Hematopoietic multipotent progenitor cell treated with erythropoietin and hydrocortisone succinate and interleukin-3 and kit ligand, for 6 days (in vitro differentiated cells): ENCODE results near the gene ZNF821.
"Not testable (repeated sequence)": the region's sequence is repeated elsewhere in the genome, so short reads cannot be mapped to it uniquely, and the experiment has no call there.

Experiments
- DNase-seq: peaks from one replicate; pipeline ENCODE4 v3.0.0-alpha.2; 2015

The ZNF821 gene

DNA sequence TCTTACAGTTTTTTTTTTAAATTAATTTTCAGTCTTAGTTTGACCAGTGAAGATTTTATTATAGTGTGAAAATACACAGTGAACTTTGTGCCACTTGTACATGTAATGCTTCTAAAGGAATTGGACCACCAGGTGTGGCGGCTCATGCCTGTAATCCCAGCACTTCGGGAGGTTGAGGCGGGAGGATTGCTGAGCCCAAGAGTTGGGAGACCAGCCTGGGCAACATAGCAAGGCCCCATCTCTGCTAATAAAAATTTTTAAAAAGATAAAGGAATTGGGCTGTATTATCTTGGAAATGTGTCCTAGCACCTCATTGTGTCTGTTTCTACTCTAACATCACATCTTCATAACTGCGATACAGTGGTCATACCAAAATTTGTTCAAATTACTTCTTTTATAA, 15.2 kb upstream of the ZNF821 start:
- no peak for DNase-seq

DNA sequence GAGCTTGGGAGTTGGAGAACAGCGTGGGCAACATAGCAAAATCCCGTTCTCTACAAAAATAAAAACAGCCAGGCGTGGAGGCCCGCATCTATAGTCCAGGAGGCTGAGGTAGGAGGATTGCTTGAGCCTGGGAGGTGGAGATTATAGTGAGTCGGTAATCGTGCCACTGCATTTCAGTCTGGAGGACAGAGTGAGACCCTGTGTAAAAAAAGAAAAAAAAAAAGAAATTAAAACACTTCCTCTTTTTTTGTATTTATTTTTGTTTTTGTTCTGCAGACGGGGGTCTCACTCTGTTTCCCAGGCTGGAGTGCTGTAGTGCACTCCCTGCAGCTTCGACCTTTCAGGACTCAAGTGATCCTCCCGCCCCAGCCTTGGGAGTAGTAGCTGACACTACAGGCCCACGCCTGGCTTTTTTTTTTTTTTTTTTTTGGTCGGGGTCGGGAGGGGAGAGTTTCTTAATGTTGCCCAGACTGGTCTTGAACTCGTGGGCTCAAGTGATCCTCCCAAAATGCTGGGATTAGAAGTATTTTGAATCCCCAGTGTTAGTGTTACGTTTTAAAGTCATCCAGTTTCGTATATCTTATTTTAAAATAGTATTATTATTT, 12.9 kb upstream of the ZNF821 start:
- DNase-seq, result peak; percentile 10

DNA sequence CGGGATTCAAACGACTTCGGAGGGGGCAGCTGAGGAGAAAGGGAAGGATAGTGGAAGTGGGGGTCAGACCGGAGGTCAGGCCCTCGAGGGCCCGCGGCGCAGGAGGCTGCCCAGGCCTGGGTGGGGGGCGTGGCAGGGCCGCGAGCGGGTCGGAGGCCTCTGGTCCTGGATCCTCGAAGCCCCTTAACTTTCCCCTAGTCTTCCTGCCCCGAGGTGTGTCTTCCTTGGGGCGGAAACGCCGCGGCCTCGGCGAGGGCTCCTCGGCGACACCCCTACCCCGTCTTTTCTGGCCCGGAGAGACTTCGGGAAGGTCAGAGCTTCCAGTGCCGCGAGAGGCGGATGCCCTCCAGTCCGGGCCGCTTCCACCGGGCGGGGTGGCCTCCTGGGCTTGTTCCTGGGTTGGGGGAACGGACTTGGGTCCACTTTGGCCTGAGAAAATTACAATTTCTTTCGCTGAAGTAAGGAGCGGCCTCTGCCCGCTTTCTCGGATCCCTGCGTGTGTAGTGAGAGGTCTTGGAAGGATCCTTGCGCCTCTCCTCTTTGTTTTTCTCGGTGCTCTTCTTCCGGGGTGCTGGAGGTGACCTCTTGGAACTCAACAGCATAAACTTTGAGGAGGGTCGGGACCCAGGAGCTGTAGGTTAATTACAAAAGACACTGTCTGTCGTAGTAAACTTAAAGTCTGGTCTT, 11.8 kb upstream of the ZNF821 start:
- DNase-seq, result peak; percentile 72

DNA sequence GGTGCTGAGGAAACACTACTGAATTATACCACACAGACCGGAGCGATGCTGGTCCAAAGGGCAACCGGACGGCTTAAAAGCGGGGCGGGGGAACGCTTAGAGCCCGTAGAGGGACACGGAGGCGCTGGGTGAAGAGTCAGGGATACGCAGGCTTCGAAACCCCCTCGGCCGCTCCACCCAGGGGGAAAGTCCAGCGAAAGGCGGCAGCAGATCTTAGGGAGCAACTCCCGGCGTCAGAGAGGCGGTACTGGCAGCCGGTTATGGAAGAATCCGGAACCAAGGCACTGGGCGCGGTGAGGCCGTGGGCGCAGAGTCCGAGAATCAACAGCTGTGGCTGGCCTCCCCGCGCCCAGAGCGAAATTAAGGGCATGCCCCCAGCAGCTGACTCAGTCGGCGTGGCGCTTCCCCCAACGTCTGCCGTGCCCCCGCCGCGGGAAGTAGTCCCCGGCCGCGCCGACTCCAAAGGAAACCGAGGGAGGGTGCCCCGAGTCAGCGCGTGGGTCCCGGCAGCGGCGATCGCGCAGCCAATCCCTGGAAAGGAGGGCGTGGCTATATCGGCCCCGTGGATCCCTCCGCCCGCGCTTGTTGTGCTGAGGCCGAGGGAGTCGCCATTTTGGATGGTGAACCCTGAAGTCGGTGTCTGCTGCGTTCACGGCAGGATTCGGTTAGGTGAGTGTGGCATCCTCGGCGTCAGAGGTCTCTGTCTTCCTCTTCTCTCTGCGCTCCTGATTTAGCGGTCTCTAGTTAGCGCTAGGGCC, 11.1 kb upstream of the ZNF821 start, which contains the start of gene IST1:
IST1 (plus strand) TSS at position 611 of the 758 bp plus-strand sequence. CDS start 20,110 bp downstream, outside the sequence.
- DNase-seq, result peak; percentile 99

DNA sequence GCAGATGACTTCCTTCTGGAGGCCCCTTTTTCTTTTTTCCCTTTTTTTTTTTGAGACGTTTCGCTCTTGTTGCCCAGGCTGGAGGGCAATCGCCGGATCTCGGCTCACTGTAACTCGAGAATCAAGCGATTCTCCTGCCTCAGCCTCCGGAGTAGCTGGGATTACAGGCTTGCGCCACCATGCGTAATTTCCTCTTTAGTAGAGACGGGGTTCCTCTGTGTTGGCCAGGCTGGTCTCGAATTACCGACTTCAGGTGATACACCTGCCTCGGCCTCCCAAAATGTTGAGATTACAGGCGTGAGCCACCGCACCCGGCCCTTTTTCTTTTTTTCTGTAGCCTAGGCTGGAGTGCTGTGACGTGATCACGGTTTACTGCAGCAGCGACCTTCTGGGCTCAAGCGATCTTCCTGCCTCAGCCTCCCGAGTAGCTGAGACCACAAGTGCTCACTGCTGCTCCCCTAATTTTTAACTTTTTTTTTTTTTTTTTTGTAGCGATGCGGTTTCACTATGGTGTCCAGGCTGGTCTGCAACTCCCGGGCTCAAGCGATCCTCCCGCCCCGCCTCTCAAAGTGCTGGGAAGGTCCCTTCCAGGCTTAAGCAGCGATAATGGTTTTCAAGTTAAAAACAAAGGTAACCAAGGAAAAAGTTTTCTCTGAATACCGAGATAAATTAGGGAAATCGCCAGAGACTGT, 10.4 kb upstream of the ZNF821 start:
- DNase-seq, result peak; percentile 61

DNA sequence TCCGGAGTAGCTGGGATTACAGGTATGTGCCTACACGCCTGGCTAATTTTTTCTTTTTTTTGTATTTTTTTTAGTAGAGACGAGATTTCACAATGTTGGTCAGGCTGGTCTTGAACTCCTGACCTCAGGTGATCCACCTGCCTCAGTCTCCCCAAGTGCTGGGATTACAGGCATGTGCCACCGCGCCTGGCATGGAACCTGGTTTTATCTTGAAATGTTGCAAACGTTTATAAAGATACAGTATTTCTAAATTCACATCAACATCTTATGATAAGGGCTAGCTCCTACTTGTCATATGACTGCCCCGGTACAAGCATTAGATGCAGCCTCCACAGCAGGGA, 9.9 kb upstream of the ZNF821 start:
- DNase-seq, result no peak

DNA sequence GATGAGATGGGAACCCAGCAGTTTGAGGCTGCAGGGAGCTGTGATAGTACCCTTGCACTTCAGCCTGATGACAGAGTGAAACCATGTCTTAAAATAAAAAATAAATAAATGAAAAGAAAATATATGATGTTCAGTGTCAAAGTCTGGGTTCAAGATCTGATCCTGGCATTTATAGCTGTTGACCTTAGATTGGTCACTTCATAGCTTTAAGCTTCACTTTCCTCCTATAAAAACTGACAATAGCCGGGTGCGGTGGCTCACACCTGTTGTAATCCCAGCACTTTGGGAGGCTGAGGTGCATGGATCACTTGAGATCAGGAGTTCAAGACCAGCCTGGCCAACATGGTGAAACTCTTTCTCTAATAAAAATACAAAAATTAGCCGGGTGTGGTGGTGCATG, 5.2 kb upstream of the ZNF821 start:
- DNase-seq, result no peak

DNA sequence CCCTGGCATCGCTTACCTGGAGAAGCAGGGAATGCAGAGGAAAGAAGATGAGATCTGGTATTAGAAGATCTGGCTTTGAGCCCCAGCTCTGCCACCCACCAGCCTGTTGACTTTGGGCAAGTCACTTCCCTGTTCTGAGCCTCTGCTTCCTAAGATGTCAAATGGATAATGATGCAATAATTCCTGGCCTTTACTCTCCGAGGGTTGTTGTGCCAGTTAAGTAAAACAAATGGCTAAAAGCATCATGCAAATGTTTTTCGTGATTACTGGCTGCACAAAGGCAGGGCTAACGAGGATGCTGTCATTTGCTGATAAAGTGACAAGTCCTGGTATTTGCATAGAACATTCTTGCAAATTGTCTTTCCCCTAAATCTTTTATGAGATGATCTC, 1.3 kb upstream of the ZNF821 start:
- DNase-seq, result peak; percentile 29

DNA sequence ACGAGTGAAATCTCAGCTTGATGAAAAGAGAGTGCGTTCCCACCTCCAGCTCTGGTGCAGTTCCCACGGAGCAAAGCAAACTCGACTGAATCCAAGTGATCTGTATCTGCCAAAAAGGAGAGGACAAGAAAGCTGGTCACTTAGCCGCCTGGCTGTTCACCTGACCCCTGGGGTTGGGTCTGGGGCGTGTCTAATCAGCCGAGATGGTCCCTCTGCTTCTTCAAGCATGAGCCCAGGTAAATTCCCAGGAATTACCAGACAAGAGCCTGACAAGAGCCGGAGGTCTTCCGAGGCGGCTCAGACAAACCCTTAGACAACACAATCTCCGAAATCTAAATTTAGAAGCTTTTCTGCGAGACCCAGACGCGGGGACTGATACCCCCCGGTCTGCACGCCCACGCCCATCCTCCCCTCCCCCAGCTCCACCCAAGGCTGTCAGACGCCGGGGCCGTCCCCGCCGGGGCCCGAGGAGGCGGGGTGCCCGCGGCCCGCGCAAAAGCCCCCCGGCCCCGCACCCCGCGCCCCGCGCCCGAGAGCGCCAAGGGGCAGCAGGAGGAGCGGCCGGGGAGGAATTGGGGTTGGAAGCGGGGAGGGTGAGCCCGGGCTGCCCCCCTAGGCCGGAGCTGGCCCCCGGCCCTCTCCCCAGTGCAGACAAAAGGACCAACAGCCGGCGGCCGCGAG, 674 bp downstream of the ZNF821 start:
- DNase-seq, result peak; percentile 19

DNA sequence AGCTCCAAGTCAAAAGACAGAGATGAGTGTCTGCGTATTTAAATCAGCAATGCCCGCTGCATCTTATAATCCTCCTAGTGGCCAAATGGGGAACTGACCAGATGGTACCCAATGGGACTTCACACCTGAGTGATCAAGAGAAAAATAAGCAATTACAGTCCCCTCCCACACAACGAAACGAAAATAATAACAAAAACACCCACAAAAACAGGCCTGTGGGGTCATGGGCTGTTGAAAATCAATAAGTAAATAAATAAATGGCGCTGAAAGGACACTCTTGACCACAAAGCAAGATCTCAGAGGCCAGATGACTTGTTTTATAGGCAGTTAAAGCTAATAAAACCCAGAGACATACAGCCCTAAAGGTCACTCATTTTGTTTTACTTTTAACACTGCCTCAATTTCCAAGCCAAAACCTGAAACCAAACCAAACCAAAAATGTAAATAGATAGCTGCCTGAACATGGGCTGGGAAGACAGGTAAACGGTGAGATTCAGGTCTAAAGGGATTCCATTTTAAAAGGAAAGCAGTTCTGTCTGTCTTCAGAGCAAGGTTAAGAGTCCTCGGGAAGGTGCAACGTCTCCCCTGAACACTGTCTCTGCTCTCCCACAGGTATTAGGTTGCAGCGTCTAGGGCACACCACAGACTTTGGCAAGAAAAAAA, 1.3 kb downstream of the ZNF821 start:
- peak; percentile 92 for DNase-seq

DNA sequence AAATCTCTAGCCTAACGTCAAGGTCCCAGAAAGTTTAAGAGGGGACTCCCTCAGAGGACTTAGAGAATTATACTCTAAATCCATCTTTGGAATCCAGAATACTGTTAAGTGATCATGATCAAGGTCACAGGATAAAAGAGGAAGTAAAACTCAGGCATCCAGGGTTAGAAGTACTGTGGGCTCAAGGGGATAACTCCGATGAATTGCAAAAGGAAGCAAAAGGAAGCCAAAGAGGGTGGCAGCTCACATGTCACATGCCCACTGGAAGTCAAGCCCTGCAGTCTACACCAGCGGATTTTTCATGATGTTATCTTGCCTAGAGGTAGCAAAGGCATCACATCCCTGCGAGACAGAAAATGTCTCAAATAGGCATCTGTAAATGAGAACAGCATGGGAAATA, 3.8 kb downstream of the ZNF821 start:
- DNase-seq, result peak; percentile 50

DNA sequence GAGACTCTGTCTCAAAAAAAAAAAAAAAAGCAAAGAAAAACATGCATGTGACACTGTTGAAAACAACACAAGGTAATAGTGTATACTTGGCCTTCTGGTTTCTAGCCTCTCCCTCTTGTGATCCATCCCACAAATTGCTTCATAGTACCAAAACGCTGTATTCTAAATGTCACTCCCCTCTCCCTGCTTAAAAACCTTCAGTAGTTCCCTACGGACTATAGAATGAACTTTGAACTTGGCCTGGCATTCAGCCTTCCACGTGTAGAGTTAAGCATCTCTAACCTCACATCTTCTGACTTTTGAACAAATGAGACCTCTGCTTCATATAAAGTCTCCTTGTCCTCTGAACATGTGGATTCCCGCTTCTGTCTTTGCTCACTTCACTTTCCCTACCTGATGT, 5.1 kb downstream of the ZNF821 start:
- no peak for DNase-seq

DNA sequence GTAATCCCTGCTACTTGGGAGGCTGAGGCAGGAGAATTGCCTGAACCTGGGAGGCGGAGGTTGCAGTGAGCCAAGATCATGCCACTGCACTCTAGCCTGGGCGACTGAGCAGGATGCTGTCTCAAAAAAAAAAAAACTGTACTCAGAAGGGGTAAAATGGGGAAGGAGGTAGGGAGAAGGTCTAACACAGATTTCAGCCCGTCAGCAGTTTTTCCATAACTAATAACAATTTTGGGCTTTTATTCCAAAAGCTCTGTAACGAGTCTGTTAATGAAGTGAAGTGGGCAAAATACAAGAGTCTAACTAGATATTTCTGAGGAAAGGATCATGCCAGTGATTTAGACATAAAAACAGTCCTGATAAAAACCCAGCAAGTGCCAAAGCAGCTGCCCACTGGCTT, 10.8 kb downstream of the ZNF821 start:
- no peak for DNase-seq

DNA sequence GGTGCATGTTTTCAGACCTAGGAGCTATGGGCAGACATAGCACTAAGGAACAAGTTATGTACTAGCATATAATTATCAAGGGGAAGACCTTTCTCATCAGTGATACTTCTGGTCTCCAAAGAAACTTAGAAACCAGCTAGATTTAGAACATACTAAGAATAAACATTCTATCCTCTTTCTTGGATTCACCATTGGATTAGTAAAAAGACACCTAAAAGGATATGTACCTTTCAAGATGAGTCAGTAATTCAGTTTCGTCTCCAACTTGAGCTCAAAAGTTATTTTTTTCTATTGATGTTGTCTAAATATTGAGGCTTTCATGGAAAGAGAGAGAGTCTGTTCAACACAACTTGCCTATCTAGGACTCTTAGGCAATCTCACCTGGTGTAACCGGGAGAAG, 13.2 kb downstream of the ZNF821 start:
- DNase-seq, result no peak

DNA sequence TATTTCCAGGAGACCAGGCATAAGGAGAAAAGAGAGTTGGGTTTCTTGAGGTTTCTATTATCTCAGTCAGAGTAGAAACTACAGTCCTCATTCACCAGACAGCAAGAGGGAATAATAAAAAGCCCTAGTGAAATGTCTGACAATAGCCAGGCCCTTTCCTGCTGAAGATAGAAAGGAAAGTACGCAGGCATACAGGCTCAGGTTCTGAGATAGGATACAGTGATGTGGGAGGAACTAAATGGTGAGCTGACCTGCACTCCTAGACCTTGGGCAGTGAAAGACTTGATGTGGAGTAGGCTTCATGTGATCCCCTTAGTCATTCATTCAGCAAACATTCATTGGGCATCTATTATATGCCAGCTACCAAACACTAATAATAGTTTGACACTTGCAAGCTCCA, 14.9 kb downstream of the ZNF821 start:
- no peak for DNase-seq

DNA sequence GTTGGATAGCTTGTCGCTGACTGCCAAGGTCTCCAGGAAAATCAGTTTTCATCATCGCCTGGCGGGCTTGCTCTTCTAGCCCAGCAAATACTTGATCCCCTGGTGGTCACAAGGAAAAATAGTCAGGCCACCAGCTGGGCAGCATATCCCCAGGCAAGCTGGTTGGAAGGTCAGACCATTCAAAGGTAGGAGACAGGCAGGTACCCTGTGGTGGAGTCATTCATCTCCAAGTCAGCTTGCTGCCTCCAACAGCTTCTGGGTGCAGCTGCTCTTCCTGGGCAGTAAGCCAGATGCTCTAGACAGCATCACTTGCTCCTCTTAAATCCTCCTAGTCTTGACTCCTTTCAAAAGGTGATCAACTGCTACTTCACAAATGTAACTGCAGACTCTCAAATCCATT, 16.0 kb downstream of the ZNF821 start:
- DNase-seq, result no peak

DNA sequence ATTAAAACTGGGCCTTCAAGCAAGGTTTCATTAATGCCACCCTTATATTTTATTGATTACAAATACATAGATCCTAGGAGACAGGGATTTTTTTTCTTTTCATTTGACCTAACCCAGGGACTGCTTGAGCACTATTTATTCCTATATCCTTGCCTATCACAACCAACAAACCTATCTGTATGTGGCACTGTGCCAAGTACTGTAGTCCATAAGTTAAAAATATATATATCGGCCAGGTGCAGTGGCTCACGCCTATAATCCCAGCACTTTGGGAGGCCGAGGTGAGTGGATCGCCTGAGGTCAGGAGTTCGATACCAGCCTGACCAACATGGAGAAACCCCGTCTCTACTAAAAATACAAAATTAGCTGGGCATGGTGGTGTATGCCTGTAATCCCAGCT, 16.8 kb downstream of the ZNF821 start:
- DNase-seq, result not testable (repeated sequence)

DNA sequence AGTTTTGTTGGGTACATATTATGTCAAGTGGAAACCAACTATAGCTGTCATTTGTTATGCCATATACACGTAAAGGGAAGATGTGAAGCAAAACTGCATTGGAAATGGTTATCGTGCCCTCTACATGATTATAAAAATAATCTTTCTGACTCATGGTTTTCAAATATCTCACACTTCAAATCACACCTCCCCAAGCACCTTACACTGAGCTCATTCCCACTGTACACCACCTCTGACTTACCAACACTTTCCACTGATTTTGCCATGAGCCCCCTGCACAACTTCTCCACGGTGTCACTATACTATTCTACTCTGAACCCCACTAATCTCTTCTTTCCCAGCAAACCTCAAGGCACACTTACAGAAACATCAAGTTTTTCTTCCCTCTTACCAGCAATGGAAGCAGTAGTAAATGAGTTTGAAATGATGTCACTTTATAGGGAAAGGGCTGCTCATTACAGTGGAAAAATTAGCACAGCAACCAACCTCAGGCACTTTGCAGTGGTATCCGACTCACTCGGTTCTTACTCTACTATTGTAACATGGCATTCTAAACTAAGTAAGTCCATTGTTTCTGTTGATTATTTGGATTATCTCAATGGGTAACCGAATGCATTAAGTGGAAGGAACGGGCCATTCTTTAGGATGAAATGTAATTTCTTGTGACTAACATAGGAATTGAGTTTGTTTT, 18.7 kb downstream of the ZNF821 start:
- DNase-seq, result no peak

DNA sequence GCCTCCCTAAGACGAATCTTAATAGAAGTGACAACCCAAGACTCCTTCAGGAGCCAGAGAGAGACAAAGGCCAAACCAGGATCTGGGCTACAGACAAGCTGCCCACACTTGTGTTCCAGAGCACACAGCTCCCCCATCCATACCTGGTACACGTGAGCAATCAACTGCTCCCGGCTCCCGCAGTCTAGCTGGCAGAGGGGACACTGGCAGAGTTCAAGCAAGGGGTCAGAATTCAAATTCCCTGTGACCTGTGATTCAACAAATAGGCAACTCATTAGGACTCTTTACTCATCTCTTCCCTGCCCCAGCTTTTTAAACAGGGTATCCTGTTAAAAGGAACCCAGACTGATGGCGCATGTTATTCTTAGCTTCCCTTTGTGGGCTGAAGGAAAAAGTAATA, 20.0 kb downstream of the ZNF821 start:
- no peak for DNase-seq

DNA sequence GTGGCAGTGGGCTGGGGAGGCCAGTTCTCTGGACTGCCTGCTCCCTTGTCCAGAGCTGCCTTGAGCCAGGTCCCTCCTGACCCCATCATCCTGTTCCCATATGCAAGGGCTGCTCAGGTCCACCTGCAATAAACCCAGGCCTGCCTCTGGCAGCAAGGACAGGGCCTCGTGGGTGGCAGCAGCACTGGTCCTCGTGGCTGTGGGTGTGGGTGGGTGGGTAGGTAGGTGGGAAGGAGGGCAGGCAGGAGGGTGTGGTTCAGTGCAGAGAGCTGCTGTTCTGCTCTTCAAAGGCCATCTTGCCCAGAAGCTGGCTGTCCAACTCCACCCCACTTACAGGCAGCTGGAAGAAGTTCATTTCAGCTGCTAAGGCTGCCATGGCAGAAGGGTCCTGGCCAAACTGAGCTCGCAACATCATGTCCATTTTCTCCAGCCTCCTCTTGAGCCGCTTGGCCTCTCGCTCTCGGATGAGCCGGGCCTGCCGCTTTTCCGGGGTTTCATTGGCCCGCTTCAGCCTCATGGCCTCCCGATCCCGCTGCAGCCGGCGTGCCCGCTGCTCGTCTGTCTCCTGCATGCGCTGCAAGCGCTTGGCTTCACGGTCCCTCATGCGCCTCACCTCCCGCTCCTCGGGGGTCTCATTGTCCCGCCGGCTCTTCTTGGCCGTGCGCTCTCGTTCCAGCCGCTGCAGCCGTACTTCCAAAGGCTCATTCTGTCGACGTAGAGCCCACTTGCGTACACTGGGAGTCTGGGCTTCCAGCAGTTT, 24.0 kb downstream of the ZNF821 start:
- DNase-seq, result no peak
